Endothelial cell of umbilical vein (primary cell): ENCODE data around the gene EPSTI1. TPM values are rescaled to one million over a fixed set of nuclear protein-coding genes. Genes with fewer than 3 reads are reported as not detected.

Experiments
- BruUV-seq: library from RNA; stranded (reverse); fragments of 400-500 nt; replicated peaks from 2 replicates; lab custom pipeline; 2021; lab: Mats Ljungman, UMichigan
- CTCF ChIA-PET: fragments of 300-600, 350-600 bp; sonication (Branson Sonifier 250); formaldehyde crosslinking; loops from one replicate; lab custom pipeline; 2021; ENCODE audit warnings: antibody characterized with exemption, inconsistent platforms; lab: Charles Lee
- POLR2A ChIA-PET: fragments of 300-600, 350-600 bp; sonication (Branson Sonifier 250); formaldehyde crosslinking; loops from one replicate; lab custom pipeline; 2021; ENCODE audit warnings: antibody characterized with exemption, inconsistent platforms; lab: Charles Lee
- DNase-seq: peaks from one replicate; pipeline ENCODE4 v3.0.0-alpha.2; 2011; ENCODE audit warnings: low read depth, low spot score
- FAIRE-seq: peaks from 2 replicates; lab custom pipeline; 2011; peaks lifted over from hg19 to GRCh38; lab: Jason Lieb, UNC
- H2AFZ ChIP-seq: 2 replicates; pipeline ENCODE4 v1.6.0; 2012; ENCODE audit warnings: low read depth, low read length, control low read depth, inconsistent platforms
- H3K27ac ChIP-seq: 2 replicates; pipeline ENCODE4 v1.5.1; 2011; ENCODE audit warnings: low read depth, mild to moderate bottlenecking, control low read depth, low read length, moderate library complexity; ENCODE audit not compliant: insufficient read depth
- H3K27me3 ChIP-seq, 2 experiments: 2 replicates each; pipeline versions ENCODE4 v1.6.0 to v1.6.1; 2011; ENCODE audit warnings: low read length in 2 of 2, mixed read lengths in 1 of 2; ENCODE audit not compliant: control insufficient read depth in 2 of 2, insufficient read depth in 2 of 2
- H3K36me3 ChIP-seq, 2 experiments: 2 replicates in 1 of 2; 3 replicates in 1 of 2; pipeline ENCODE4 v1.5.1; 2011; ENCODE audit warnings: low read length in 2 of 2, mild to moderate bottlenecking in 1 of 2, moderate library complexity in 1 of 2; ENCODE audit not compliant: control insufficient read depth in 2 of 2, insufficient read depth in 2 of 2; ENCODE audit errors: extremely low read depth in 1 of 2
- H3K4me1 ChIP-seq: 3 replicates; pipeline ENCODE4 v1.5.1; 2011; ENCODE audit warnings: mild to moderate bottlenecking, low read length; ENCODE audit not compliant: control insufficient read depth, insufficient read depth; ENCODE audit errors: extremely low read depth
- H3K4me2 ChIP-seq: 2 replicates; pipeline ENCODE4 v1.6.1; 2011; ENCODE audit warnings: low read length, control low read depth, mixed read lengths; ENCODE audit not compliant: insufficient read depth
- H3K4me3 ChIP-seq, 3 experiments: fragments of 200-600 bp in 1 of 3; sonication (generic), shearing (Covaris generic) in 1 of 3; replicated peaks in 1 of 3; 2 replicates each; pipeline ENCODE4 v1.5.1; 2011 to 2016; ENCODE audit warnings: control low read depth in 3 of 3, low read length in 3 of 3, mild to moderate bottlenecking in 2 of 3, inconsistent platforms in 1 of 3, low read depth in 1 of 3, moderate library complexity in 1 of 3; ENCODE audit not compliant: insufficient read depth in 1 of 3
- H3K79me2 ChIP-seq: 2 replicates; pipeline ENCODE4 v1.6.0; 2012; ENCODE audit warnings: low read length, inconsistent platforms; ENCODE audit not compliant: control insufficient read depth, insufficient read depth
- H3K9ac ChIP-seq: replicated peaks from 2 replicates; pipeline ENCODE3; 2011; ENCODE audit warnings: low read length, control low read depth; ENCODE audit not compliant: insufficient read depth; ENCODE audit errors: extremely low read depth
- H3K9me1 ChIP-seq: replicated peaks from 3 replicates; pipeline ENCODE4 v1.6.0; 2011; ENCODE audit warnings: mild to moderate bottlenecking, low read length; ENCODE audit not compliant: control insufficient read depth, insufficient read depth; ENCODE audit errors: extremely low read depth
- H3K9me3 ChIP-seq: replicated peaks from 2 replicates; pipeline ENCODE4 v1.5.1; 2012; ENCODE audit warnings: low read length, inconsistent platforms; ENCODE audit not compliant: control insufficient read depth, insufficient read depth
- H4K20me1 ChIP-seq: replicated peaks from 2 replicates; pipeline ENCODE3; 2011; ENCODE audit warnings: mild to moderate bottlenecking, low read length; ENCODE audit not compliant: control insufficient read depth, insufficient read depth; ENCODE audit errors: extremely low read depth
- EZH2 ChIP-seq: IDR thresholded peaks from 2 replicates; pipeline ENCODE4 v1.6.1; 2012; ENCODE audit warnings: borderline replicate concordance, low read depth, mild to moderate bottlenecking, moderate library complexity, low read length, inconsistent platforms; ENCODE audit not compliant: severe bottlenecking
- FOS ChIP-seq: IDR thresholded peaks from 2 replicates; pipeline ENCODE4 v1.6.1; 2011; ENCODE audit warnings: mild to moderate bottlenecking, low read length, moderate library complexity, borderline replicate concordance; ENCODE audit not compliant: insufficient read depth
- JUN ChIP-seq: IDR thresholded peaks from 2 replicates; pipeline ENCODE4 v1.6.1; 2011; ENCODE audit warnings: borderline replicate concordance, low read depth; ENCODE audit not compliant: insufficient read length, insufficient read depth
- MYC ChIP-seq: IDR thresholded peaks from one replicate; pipeline ENCODE4 v1.6.1; 2011; ENCODE audit warnings: mild to moderate bottlenecking, low read depth, low read length
- POLR2A ChIP-seq: IDR thresholded peaks from 2 replicates; pipeline ENCODE4 v1.6.1; 2012; ENCODE audit warnings: low read depth, mild to moderate bottlenecking, control low read depth, low read length
- POLR2AphosphoS5 ChIP-seq: IDR thresholded peaks from 2 replicates; pipeline ENCODE4 v1.6.1; 2012; ENCODE audit warnings: low read depth, mild to moderate bottlenecking, control low read depth, low read length, moderate library complexity; ENCODE audit not compliant: insufficient read depth
- dilution Hi-C: fragments of 300-500 bp; cut with MboI; formaldehyde crosslinking; loops from one replicate; pipeline ENCODE4 v1.15.0; 2019; ENCODE audit warnings: low sequenced_read_pairs; ENCODE audit not compliant: extremely low pct_ligation_motif_present
- intact Hi-C: fragments of 100-400 bp; cut with micrococcal nuclease; formaldehyde crosslinking; loops from one replicate; pipeline ENCODE4 v1.10.0; 2022
- polyA plus RNA-seq, 4 experiments: library from polyadenylated mRNA; depleted of rRNA in 3 of 4; stranded (reverse) in 3 of 4; unstranded in 1 of 4; fragments of >200 nt; gene quantifications; 2 replicates each; pipeline versions ENCODE4 v1.2.1 to v1.2.3, GENCODE V29; 2011 to 2012; ENCODE audit warnings: missing spikeins in 1 of 4
- total RNA-seq: library from RNA; stranded (reverse); gene quantifications from 2 replicates; pipeline ENCODE4 v1.2.3, GENCODE V29; 2021
- TF ChIP-seq, protein P1 (sequence below), 2 donors: IDR thresholded peaks; 1 replicate in 1 of 2; 2 replicates in 1 of 2; pipeline ENCODE4 v1.5.1; 2011; ENCODE audit warnings: low read length in 2 of 2, mild to moderate bottlenecking in 2 of 2, moderate library complexity in 2 of 2, control low read depth in 1 of 2, inconsistent platforms in 1 of 2, low read depth in 1 of 2; ENCODE audit not compliant: insufficient read depth in 1 of 2; ENCODE audit errors: extremely low read depth in 1 of 2
- TF ChIP-seq, protein P2 (sequence below): IDR thresholded peaks from 2 replicates; pipeline ENCODE4 v1.6.1; 2011; ENCODE audit not compliant: insufficient read depth, insufficient read length

The EPSTI1 gene
- total and polyA plus RNA-seq, 2 donors (not counting 3 experiments of a cell fraction or from before 2014, with no cell fraction given), result 0.77 to 3.1 TPM

DNA sequence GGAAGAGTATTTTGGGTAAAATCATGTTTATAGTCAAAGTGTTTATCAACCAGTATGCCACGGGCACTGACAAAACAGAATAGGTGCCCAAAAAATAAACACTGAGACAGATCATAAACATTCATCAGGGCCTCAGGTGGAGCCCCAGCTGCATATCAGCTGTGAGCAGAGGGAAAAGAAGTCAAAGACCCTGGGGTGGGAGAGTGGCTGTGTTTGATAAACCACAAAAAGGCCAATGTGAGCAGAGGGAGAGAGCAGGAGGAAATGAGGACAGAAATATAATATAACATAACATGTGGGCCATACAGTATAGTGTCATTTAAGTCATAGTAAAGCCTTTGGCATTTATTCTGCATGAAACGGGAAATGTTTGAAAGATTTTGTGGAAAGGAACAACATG lies 10.0 kb upstream of the EPSTI1 start:
- Histone ChIP-seq H3K27ac (no peak overlapping the region), H3K36me3 (no peaks in the 10 kb centered on the region), H3K4me3 (no peak overlapping the region), H4K20me1 (no peaks in the 10 kb centered on the region), H3K9ac (no peak overlapping the region), H3K9me3 (no peaks in the 10 kb centered on the region), H3K4me1 (peaks cover 8% of the 10 kb centered on the region), H2AFZ (no peak overlapping the region), H3K9me1 (no peaks in the 10 kb centered on the region), H3K4me2 (no peak overlapping the region), H3K27me3 (no peaks in the 10 kb centered on the region), H3K79me2 (no peaks in the 10 kb centered on the region)
- intact Hi-C loops, result no loop called here
- POLR2A ChIA-PET, result no interaction called here
- no peak for FAIRE-seq
- CTCF ChIA-PET, result no interaction called here
- dilution Hi-C loops, result no loop called here
- BruUV-seq, result no TSS peak
- no peak for TF ChIP-seq MYC
- no peak for TF ChIP-seq FOS
- TF ChIP-seq POLR2A, result no peak
- TF ChIP-seq, protein P1, sequence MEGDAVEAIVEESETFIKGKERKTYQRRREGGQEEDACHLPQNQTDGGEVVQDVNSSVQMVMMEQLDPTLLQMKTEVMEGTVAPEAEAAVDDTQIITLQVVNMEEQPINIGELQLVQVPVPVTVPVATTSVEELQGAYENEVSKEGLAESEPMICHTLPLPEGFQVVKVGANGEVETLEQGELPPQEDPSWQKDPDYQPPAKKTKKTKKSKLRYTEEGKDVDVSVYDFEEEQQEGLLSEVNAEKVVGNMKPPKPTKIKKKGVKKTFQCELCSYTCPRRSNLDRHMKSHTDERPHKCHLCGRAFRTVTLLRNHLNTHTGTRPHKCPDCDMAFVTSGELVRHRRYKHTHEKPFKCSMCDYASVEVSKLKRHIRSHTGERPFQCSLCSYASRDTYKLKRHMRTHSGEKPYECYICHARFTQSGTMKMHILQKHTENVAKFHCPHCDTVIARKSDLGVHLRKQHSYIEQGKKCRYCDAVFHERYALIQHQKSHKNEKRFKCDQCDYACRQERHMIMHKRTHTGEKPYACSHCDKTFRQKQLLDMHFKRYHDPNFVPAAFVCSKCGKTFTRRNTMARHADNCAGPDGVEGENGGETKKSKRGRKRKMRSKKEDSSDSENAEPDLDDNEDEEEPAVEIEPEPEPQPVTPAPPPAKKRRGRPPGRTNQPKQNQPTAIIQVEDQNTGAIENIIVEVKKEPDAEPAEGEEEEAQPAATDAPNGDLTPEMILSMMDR (IDR thresholded peaks at IDR 0.05; ENCODE audit: extremely low read depth in 1 of 2, insufficient read depth in 1 of 2, low read depth in 1 of 2, low read length in 2 of 2), result no peak
- TF ChIP-seq, protein P2, sequence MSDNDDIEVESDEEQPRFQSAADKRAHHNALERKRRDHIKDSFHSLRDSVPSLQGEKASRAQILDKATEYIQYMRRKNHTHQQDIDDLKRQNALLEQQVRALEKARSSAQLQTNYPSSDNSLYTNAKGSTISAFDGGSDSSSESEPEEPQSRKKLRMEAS, result no peak
- no peak for TF ChIP-seq POLR2AphosphoS5
- TF ChIP-seq EZH2, result no peak
- no peak for TF ChIP-seq JUN
- no peak for DNase-seq
